GM20431 (cell line): ENCODE measurements around the gene SCAMP3.
"Not testable (repeated sequence)": the region's sequence is repeated elsewhere in the genome, so short reads cannot be mapped to it uniquely, and the experiment has no call there.

Experiments
- in situ Hi-C: fragments of 300-500 bp; cut with MseI, MboI; formaldehyde crosslinking; loops from one replicate; pipeline ENCODE4 v1.15.0; 2020; ENCODE audit warnings: low sequenced_read_pairs; ENCODE audit not compliant: unreplicated experiment

SCAMP3 gene

DNA sequence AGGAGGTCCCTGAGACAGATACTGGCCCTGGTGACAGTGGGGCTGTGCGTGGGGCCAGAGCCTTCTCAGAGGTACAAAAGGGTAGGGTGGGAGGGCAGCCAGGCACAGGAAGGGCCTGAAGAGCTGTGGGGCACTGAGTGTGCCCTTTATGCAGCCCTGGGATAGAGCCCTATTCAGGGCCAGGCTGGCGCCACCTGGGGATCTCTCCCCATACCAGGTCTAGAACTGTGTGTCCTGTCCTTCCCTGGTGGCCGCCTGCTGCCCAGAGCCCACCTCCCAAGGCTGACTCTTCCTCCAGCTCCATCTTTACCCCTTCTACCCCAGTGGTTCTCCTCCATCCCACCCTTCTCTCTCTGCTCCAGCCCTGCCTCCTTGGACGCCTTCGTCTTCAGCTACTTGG is 28.7 kb downstream of the SCAMP3 start:
- in situ Hi-C loops = not testable (repeated sequence)

DNA sequence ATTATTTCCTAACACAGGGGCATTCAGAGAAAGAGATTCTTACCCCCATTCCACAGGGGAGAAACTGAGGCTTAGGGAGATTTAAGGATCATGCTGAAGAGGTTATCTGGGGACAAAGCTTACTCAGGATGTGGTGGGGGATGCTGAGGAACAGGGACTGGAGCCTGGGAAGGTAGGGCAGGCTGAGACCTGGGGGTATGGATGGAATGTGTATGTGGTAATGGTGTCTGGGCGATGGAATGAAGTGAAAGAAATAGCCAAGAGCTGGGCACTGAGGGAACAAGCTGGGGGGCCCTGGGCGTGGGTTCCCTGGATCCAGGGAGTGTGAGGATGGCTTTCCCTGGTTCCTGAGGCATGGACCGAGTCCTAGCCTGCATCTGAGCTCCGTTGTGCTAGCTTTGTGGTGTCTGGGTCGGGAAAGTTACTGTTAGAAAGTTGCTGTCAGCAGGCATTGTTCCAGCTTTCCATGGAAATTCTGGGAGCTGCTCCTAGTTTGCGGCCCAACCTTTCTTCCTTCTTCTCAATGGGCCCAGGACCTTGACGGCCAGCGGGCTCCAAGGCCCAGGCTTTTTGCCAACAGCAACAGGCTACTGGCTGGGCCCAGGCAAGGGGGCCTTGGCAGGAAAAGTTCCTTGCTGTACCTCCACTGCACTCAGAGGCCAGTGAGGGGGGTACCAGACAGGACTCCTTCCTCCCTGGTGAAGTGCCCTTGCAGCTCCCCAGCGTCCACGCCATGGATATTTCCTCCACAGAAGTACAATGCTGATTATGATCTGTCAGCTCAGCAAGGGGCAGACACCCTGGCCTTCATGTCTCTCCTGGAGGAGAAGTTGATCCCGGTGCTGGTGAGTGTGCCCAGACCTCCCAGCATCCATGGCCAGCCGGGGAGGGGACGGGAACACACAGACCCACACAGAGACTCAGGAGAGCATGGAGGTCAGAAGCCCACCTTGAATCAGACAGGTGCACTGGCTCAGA is 29.9 kb downstream of the SCAMP3 start:
- in situ Hi-C loops = not testable (repeated sequence)

DNA sequence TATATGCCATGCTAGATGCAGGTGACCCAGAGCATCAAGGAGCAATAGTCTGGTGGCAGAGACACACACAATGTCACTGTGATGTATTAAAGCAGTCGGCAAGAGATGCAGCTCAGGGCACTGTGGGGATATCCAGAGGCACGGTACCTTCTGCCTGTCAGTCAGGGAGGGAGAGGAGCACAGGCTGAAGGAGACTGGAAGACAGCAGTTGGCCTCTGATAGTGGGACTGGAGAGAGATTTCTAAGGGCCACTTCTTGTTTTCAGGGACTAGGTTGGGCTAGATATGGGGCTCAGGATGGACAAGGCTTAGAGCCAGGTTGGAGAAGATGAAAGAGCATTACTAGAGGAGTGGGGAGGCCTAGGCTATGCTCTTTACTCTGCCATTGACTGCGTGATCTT is 30.9 kb downstream of the SCAMP3 start:
- in situ Hi-C loops = not testable (repeated sequence)

DNA sequence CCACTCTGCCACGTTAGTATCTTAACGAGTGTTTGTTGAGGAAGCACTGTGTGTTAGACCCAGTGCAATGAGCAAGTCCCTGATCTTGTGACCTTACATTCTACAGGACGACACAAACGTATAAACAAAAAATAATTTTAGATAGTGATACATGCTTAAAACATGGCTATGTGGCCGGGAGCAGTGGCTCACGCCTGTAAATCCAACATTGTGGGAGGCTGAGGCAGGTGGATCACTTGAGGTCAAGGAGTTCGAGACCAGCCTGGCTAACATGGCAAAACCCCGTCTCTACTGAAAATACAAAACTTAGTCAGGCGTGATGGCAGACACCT is 34.1 kb downstream of the SCAMP3 start:
- in situ Hi-C loops = no loop called here

DNA sequence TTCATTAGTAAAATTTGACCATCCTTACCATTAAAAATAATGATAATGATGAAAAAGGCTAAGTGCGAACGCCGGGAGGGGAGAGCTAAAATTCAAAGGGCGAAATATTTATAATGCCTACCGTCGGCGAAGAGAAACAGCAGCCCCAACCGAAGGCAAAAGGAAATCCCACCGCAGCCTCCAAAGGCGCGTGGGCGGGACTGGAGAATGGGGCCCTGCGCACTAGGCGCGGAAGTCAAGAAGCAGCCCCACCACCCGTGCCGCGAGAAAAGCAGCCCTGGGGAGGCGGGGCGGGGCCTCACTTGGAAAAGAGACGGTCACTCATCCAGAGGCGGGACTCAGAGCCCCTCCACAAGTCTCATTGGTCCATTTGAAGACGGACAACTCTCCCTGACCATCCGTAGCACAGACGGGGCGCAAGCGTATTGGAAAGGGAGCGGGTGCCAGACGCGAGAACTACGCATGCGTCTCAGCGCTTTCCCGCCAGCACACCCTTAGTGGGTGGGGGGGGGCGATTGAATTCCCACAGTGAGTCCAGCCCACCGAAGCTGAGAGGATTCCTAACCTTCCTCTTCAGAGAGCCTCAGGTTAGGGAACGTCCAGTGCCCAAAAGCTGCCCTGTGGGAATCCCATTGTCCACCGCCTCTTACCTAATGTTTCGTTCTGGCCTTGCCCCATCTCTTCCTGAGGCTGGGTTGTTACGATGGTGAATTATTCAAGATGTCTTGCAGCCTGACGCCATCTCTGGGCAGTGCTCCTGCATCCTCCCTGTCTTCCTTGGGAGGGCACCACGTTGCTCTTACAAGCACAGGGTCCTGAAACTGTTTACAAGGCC is 34.7 kb downstream of the SCAMP3 start:
- in situ Hi-C loops = no loop called here

DNA sequence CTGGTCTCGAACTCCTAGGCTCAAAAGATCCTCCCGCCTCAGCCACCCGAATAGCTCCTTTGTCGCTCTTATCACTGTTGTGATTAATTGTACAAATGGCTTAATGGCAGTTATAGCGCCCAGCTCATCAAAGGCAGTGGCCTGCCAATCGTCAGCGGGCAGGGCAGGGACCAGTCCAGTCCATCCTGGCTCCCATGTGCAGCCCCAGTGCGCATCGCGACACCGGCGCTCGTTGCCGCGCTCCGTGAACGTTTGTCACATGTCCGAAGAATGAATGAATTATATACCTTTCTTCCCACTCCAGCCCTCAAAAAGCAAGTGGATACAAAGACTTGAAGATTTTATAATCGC is 35.3 kb downstream of the SCAMP3 start:
- in situ Hi-C loops = no loop called here

DNA sequence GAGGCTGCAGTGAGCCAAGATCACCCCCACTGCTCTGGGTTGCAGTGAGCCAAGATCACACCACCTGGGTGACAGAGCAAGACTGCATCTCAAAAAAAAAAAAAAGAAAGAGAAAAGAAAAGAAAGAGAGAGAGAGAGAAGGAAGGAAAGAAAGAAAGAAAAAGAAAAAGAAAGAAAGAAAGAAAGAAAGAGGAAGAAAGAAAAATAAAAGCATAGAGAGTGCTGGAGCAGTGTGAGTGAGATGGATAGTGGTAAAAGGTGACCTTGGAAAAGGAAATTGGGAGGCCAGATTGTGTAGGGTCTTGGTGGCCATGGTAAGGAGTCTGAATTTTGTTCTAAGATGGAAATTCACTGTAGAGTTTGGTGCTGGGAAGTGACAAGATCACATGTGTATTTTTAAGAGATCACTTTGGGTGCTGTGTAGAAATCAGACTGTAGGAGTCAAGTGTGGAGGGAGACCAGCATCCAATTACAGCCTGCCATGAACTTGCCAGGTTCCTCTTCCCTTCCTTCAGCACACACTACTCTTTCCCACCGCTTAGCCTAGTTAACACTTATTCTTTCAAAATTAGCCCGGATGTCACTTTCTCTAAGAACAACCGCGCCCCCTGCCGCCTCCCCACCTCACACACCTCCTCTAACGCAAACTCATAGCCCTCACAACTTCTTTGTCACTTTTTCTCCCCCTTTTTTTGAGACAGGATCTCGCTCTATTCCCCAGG is 35.8 kb downstream of the SCAMP3 start:
- in situ Hi-C loops = no loop called here

DNA sequence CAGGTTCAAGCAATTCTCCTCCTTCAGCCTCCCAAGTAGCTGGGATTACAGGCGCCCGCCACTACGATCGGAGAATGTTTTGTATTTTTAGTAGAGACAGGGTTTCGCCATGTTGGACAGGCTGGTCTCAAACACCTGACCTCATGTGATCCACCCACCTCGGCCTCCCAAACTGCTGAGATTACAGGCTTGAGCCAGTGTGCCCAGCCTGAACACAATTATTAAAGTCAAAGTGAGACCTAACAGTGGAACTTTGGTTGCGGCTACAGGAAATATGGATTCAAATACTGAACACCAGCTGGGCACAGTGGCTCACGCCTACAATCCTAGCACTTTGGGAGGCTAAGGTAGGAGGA is 36.8 kb downstream of the SCAMP3 start:
- in situ Hi-C loops = not testable (repeated sequence)

DNA sequence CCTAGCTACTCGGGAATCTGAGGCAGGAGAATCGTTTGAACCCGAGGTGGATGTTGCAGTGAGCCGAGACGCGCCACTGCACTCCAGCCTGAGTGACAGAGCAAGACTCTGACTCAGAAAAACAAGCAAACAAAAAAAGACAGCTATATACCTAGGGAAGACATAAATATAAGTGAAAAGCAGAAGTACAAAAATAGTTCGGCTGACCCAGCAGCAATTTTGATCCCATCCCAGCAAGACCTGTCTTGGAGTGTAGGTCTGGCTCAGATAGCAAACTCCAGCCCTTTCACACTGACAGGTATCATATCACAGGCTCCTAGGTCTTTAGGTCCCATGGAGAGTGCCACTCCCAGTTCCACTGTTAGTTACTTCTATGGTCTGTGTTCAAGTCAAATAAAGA is 39.1 kb downstream of the SCAMP3 start:
- in situ Hi-C loops = no loop called here

DNA sequence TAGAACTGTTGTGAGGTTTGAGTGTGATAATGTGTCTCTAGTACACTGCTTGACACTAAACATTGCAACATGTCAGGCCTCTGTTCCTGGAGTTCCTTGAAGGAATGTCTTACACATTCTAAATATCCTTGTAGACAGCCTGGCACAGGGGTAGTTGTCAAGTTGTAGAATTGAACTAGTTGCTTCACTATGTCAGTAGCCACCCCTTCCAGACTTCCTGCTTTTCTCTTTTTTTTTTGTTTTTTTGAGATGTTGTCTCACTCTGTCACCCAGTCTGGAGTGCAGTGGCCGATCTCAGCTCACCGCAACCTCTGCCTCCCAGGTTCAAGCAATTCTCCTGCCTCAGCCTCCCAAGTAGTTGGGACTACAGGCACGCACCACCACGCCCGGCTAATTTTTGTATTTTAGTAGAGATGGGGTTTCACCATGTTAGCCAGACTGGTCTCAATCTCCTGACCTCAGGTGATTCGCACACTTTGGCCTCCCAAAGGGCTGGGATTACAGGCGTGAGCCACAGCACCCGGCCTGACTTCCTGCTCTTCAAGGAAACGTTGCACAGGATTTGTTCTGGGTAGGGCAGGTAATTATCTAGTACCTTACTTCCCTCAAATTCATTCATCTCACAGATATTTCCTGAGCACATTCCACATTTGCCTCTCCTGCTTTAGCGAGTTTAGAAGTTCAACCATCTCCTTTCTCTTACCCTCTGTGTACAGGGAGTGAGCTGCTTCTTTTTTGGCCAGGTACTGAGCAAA is 41.8 kb downstream of the SCAMP3 start:
- in situ Hi-C loops = not testable (repeated sequence)

DNA sequence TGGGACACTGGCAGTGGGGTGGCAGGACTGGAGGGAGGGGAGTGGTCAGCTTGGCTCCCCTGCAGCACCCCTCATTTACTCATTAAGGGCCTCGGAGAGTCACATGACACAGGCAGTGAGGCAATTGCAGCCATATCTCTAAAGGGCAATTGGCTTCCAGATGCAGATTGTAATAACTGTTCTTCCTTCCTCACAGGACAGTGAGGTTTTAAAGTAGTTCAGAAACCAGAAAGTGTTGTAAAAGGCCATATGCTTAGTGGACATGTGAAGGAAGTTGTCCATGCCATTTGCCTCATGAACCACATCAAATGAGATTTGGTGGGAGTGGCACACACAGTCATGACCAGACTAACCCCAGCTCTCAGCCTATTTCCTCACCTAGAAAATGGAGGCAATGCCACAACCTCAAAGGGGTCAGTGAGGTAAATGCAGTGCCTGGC is 42.5 kb downstream of the SCAMP3 start:
- in situ Hi-C loops = no loop called here

DNA sequence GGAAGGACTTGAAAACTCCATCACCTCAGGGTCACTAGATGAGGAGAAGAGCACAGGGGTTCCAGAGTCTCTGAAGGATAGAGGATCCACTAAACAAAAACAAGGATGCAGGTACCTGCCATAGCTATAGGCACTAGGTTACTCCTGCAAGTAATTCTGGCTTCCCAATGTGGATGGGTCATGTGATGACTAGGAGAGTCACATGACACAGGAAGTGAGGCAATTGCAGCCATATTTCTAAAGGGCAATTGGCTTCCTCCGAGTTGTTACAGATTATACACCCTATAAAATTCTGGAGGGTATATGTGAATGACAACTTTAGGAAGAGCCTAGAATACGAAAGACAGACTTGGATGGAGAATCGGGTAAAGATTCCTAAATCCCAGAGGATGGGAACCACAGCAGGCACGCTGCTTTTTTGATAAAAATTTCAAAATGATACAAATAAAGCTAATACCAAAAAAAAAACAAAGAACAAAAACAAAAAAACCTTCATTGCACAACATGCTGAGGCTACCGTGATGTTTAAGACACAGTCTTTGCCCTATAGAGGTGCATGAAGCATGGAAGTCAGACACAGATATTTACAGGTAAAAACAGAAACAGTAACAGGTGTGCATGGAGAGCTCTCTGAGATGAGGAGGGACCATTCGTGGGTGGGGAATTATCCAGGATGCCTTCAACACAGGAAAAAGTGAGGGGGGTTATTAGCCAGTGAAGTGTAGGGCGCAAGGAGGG is 43.1 kb downstream of the SCAMP3 start:
- in situ Hi-C loops = no loop called here

DNA sequence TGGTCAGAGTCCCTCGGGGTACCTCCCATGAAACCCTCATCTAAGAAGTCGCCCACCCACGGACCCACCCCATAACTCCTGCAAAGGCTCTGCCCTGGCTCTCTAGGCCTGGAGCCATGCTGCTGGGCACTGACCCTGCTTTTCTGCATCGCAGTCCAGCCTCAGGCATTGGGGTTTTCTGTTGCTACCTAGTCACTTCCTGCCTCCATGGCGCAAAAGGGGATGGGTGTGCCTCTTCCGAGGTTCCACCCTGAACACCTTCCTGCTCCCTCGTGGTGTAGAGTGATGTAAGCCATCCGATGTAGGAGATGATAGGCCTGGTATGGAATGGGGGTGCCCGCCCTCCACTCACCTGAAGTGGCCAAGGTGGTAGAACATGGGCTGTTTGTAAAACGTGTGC is 47.5 kb downstream of the SCAMP3 start:
- in situ Hi-C loops = not testable (repeated sequence)

DNA sequence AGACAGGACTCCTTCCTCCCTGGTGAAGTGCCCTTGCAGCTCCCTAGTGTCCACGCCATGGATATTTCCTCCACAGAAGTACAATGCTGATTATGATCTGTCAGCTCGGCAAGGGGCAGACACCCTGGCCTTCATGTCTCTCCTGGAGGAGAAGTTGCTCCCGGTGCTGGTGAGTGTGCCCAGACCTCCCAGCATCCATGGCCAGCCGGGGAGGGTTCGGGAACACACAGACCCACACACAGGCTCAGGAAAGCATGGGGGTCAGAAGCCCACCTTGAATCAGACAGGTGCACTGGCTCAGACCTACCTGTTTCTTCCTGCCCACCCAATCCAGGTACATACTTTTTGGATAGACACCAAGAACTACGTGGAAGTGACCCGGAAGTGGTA is 50.1 kb downstream of the SCAMP3 start:
- in situ Hi-C loops = not testable (repeated sequence)

DNA sequence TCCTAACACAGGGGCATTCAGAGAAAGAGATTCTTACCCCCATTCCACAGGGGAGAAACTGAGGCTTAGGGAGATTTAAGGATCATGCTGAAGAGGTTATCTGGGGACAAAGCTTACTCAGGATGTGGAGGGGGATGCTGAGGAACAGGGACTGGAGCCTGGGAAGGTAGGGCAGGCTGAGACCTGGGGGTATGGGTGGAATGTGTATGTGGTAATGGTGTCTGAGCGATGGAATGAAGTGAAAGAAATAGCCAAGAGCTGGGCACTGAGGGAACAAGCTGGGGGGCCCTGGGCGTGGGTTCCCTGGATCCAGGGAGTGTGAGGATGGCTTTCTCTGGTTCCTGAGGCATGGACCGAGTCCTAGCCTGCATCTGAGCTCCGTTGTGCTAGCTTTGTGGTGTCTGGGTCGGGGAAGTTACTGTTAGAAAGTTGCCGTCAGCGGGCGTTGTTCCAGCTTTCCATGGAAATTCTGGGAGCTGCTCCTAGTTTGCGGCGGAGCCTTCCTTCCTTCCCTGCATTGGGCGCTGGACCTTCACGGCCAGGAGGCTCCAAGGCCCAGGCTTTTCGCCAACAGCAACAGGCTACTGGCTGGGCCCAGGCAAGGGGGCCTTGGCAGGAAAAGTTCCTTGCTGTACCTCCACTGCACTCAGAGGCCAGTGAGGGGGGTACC is 50.6 kb downstream of the SCAMP3 start:
- in situ Hi-C loops = not testable (repeated sequence)

DNA sequence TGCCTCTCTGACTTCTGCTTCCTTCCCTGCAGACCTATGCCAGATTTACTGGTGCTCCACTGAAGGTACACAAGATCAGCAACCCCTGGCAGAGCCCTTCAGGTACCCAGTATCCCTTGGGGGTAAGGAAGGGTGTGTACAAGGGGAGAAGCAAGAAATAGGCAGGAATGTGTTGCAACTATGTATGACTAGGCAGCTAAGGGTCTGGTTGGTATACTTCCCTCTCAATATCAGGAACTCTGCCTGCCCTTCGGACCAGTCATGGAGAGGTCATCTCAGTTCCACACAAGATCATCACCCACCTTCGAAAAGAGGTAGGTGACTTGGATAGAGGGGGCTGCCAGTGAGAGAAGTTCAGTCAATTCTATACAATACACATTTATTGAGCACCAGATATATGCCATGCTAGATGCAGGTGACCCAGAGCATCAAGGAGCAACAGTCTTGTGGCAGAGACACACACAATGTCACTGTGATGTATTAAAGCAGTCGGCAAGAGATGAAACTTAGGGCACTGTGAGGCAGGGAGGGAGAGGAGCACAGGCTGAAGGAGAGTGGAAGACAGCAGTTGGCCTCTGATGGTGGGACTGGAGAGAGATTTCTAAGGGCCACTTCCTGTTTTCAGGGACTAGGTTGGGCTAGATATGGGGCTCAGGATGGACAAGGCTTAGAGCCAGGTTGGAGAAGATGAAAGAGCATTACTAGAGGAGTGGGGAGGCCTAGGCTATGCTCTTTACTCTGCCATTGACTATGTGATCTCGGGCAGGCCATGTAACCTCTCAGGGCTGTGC is 51.7 kb downstream of the SCAMP3 start:
- in situ Hi-C loops = no loop called here

DNA sequence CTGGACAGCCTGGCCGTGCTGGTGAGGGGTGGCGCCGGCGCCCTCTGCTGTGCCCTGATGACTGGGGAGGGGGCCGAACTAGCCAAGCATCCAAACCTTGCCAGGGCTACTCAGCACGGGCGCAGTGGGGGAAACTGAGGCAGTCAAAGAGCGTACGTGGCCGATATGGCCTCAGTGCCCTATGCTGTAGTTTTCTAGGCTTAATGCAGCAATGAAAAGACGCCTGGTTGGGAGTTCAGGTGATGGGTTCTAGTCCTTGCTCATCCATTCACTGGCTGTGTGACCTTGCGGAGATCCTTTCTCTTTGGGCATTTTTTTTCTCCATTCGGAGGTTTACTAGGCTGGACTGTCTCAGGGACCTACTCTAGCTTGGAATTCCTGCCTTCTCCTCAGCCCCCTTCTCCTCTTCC is 52.8 kb downstream of the SCAMP3 start:
- in situ Hi-C loops = no loop called here
